ENCODE measurements around the gene PDXP. TPM values are rescaled to one million over a fixed set of nuclear protein-coding genes. Genes with fewer than 3 reads are reported as not detected.

The PDXP gene
- total RNA-seq, 4 donors from 2014 or later, result 2.3 to 4.1 (median 2.9) TPM

DNA sequence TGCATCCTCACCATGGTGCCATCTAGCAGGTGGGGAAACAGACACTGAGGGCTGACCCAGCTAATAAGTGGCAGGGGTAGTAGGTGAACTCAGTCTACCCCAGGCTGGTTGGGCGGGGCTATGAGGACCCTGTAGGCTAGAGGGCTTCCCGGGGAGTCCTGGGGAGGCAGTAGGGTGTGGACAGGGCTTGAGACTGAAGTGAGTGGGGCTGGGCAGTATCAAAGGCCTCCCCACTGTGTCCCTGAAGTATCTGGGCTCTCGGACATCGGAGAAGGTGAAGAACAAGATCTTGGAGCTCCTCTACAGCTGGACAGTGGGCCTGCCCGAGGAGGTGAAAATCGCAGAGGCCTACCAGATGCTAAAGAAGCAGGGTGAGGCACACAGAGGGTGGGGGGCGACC, 38.5 kb upstream of the PDXP start:
- H3K4me1 ChIP-seq, result peaks cover 8 to 23% (median 9%) of the 10 kb centered on the region in 3 donors
- no peaks in the 10 kb centered on the region for H3K27me3 ChIP-seq
- intact Hi-C loops (cut with DNase I), result no loop called here
- no peaks in the 10 kb centered on the region for H3K9me3 ChIP-seq
- DNase-seq, result no peak
- TF ChIP-seq, protein P1, sequence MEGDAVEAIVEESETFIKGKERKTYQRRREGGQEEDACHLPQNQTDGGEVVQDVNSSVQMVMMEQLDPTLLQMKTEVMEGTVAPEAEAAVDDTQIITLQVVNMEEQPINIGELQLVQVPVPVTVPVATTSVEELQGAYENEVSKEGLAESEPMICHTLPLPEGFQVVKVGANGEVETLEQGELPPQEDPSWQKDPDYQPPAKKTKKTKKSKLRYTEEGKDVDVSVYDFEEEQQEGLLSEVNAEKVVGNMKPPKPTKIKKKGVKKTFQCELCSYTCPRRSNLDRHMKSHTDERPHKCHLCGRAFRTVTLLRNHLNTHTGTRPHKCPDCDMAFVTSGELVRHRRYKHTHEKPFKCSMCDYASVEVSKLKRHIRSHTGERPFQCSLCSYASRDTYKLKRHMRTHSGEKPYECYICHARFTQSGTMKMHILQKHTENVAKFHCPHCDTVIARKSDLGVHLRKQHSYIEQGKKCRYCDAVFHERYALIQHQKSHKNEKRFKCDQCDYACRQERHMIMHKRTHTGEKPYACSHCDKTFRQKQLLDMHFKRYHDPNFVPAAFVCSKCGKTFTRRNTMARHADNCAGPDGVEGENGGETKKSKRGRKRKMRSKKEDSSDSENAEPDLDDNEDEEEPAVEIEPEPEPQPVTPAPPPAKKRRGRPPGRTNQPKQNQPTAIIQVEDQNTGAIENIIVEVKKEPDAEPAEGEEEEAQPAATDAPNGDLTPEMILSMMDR (IDR thresholded peaks at IDR 0.05), result no peak
- no peak for TF ChIP-seq POLR2A (IDR thresholded peaks at IDR 0.05)
- WGBS, 2 donors, result 88 to 91% methylated on average over 4 to 6 of the region's 7 CpGs
- no peak overlapping the region for H3K4me3 ChIP-seq
- no peak overlapping the region for H3K27ac ChIP-seq
- peaks cover 12 to 91% (median 32%) of the 10 kb centered on the region in 3 donors for H3K36me3 ChIP-seq

DNA sequence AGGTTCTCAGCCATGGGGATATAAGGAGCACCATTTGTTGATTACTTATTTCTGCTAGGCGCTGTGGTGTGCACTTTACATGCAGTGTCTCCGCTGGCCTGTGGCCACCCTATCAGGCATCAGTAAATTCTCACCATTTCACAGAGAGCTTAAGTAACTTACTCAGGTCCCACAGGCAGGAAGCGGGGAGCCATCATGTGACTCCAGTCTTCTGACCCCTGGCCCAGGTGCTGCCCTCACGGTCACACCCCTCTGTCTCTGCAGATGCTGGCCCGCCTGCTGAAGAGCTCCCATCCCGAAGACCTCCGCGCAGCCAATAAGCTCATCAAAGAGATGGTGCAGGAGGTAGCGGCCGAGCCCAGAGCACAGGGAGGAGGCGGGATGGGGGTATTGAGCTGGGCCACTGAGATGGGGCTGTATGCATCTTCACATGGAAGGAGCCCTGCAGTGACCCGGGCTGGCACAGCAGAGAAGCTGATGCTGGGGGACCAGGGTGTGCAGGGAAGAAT, 37.1 kb upstream of the PDXP start:
- no peaks in the 10 kb centered on the region for H3K9me3 ChIP-seq
- no peaks in the 10 kb centered on the region for H3K27me3 ChIP-seq
- peaks cover 11 to 90% (median 29%) of the 10 kb centered on the region in 3 donors for H3K36me3 ChIP-seq
- no peak for DNase-seq
- H3K27ac ChIP-seq, result no peak overlapping the region
- peaks cover 18 to 38% (median 21%) of the 10 kb centered on the region in 3 donors for H3K4me1 ChIP-seq
- WGBS, 2 donors, result 85 to 91% methylated on average over 7 to 10 of the region's 12 CpGs
- H3K4me3 ChIP-seq, result no peak overlapping the region
- intact Hi-C loops (cut with DNase I), result no loop called here
- TF ChIP-seq, protein P1 (IDR thresholded peaks at IDR 0.05), result no peak
- TF ChIP-seq POLR2A (IDR thresholded peaks at IDR 0.05), result no peak

DNA sequence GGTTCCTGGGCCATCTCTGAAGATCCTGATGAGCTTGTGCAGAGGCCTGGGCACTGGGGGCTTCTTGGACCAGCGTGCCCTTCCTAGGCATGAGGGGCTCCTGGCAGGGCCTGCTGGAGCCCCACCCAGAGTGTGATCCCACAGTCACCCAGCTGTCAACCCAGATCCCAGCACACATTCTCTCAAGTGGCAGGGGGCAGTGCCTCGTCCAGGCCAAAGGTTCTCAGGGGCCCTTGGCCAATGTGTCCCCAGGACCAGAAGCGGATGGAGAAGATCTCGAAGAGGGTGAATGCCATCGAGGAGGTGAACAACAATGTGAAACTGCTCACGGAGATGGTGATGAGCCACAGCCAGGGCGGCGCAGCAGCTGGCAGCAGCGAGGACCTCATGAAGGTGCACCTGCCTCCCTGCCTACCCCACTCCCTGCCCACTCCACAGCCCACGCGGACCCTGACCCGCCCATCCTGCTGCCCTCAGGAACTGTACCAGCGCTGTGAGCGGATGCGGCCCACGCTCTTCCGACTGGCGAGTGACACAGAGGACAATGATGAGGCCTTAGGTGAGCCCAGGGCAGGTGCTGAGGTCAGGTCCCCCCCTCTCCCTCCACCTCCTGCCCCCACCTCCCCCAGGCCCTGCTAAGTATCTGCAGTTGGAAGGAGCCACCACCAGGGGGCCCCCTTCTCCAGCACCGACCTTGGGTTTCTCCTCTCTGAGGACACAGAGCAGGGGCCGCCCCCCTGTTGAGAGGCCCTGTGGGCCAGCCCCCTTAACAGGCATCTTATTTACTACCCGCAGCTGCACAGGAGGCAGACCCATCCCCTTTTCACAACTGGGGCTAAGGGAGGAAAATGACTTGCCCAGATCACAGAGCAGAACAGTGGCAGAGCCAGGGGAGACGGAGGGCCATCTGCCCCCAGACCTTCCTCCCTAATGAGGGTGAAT, 35.2 kb upstream of the PDXP start:
- TF ChIP-seq, protein P1 (IDR thresholded peaks at IDR 0.05), result peak; percentile 57 to 90 (median 70)
- no peak for TF ChIP-seq POLR2A (IDR thresholded peaks at IDR 0.05)
- Histone ChIP-seq H3K4me1 (peaks cover 32 to 54% (median 39%) of the 10 kb centered on the region in 3 donors), H3K27me3 (no peaks in the 10 kb centered on the region), H3K27ac (peak overlapping the region in 3 of 4 donors; percentile 53 to 63 (median 58)), H3K4me3 (no peak overlapping the region), H3K9me3 (no peaks in the 10 kb centered on the region), H3K36me3 (peaks cover 0 to 87% (median 13%) of the 10 kb centered on the region in 3 donors)
- intact Hi-C loops (cut with DNase I), result no loop called here
- DNase-seq, result no peak
- WGBS, 2 donors, result 59 to 61% methylated on average over 14 to 16 of the region's 22 CpGs

DNA sequence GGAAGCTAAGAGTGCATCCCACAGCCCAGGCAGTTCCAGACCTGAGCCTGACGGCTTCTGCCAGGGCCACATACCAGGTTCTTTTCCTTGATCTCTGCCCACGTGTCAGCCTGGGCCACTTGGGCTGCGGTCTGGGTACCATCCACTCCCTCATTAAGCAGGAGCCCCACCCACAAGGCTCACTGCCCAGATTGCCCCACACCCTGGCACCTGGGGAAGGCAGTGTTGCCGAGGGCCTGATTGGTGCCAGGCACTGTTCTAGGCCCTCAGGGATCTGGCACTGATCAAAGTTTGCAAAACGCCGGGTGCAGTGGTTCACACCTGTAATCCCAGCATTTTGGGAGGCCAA, 34.5 kb upstream of the PDXP start:
- DNase-seq, result no peak
- WGBS, 2 donors, result 25 to 45% methylated on average over 3 to 4 of the region's 6 CpGs
- TF ChIP-seq, protein P1 (IDR thresholded peaks at IDR 0.05), result no peak
- no peak for TF ChIP-seq POLR2A (IDR thresholded peaks at IDR 0.05)
- intact Hi-C loops (cut with DNase I), result no loop called here
- Histone ChIP-seq H3K27ac (peak overlapping the region in 3 of 4 donors; percentile 53 to 63 (median 58)), H3K27me3 (no peaks in the 10 kb centered on the region), H3K4me3 (no peak overlapping the region), H3K36me3 (peaks cover 0 to 87% (median 6%) of the 10 kb centered on the region in 3 donors), H3K9me3 (no peaks in the 10 kb centered on the region), H3K4me1 (peaks cover 32 to 54% (median 39%) of the 10 kb centered on the region in 3 donors)

DNA sequence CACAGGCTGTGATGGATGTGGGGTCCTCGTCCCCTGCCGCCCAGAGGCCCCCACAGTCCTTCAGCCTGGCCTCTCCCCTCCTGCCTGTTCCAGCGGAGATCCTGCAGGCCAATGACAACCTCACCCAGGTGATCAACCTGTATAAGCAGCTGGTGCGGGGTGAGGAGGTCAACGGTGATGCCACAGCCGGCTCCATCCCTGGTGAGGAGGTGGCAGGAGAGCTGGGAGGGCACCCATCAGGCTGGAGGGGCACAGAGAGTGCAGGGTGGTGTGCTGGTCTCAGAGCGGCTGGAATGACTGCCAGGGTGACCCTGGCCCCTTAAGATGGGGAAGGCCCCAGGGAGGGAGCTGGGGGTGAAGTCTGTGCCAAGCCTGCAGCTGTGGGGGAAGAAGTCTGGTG, 33.6 kb upstream of the PDXP start:
- intact Hi-C loops (cut with DNase I), result no loop called here
- Histone ChIP-seq H3K27ac (peak overlapping the region in 1 of 4 donors; percentile 85), H3K9me3 (no peaks in the 10 kb centered on the region), H3K27me3 (no peaks in the 10 kb centered on the region), H3K4me3 (no peak overlapping the region), H3K36me3 (peaks cover 0 to 87% (median 8%) of the 10 kb centered on the region in 3 donors), H3K4me1 (peaks cover 32 to 54% (median 39%) of the 10 kb centered on the region in 3 donors)
- DNase-seq, result no peak
- WGBS, 2 donors, result 73 to 95% methylated on average over 3 of the region's 7 CpGs
- TF ChIP-seq POLR2A (IDR thresholded peaks at IDR 0.05), result no peak
- TF ChIP-seq, protein P1 (IDR thresholded peaks at IDR 0.05), result no peak

Measured in esophagus squamous epithelium (tissue), 5 donors.